NCI-H82 treated with DMSO at 0.1 percent for 48 hours (cell line): Measurements from ENCODE around the gene CDHR3.
A peak's percentile ranks its signal among the peaks of the same experiment; 100 is the strongest.

ENCODE experiments used
- DNase-seq: peaks from one replicate; lab custom pipeline; 2025; ENCODE audit not compliant: unreplicated experiment; lab: John Stamatoyannopoulos, UW

Gene CDHR3

DNA sequence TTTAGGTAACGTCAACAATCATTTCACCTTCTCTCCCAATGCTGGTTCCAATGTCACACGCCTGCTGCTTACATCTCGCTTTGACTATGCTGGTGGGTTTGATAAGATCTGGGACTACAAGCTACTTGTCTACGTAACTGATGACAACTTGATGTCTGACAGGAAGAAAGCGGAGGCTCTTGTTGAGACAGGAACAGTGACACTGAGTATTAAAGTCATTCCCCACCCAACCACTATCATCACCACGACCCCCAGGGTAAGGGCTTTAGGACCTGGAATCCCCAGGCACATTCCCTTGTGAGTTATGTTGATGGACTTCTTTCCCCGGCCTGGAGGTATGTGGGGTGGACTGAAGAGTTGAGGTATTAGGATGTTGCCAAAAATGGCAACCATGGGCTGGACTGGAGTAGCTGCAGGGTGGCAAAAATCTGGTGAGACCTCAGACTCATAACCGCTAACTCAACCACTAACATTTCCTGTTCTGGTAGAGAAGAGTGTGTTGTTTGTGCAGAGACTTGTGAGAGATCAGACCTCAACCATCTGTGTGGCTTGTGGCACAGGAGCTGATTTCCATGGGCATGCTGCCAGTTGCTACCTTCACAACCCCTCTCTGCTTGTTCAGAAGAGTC lies 59.2 kb downstream of the CDHR3 start:
- no peak for DNase-seq

DNA sequence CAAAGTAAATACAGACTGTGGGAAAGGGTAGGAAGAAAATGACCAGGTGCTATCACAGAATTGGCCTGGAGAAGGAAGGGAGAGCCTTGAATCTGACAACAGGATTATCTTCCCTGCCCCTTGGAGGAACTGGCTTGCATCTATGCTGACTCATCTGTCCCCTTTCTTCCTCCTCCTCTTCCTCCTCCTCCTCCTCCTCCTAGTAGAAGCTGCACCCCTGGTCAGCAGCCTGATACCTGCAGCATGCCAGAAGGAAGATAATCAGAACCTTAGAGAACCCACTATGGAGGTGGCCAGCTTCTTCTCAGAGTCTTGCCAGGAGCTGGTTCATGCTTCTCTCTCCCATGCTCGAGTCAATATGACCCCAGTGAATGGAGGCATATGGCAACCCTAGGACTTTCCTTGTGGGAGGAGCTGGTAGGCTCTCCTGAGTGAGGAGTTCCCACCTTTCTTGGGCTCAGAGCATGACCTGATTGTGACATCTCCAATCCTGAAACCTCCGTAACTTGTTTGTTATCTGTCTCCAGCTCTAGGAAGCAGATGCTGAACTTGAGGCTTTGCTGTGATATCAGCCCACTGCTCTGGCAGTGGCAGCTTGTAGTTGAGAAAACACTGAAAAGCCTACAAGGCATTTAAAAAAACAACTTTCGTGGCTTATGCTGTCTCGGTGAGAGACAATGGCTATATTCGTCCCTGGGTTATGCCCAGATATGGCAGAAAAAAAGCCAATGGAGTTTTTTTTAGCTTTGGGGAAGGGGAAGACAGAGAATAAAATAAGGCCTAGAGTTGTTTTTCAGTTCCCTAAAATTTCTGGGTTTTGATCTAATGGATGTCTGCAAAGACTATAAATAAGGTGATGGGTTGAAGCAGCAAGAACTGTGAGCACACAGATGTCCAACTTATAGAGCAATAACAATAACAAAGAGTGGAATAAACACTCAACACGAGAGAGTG lies 60.6 kb downstream of the CDHR3 start:
- no peak for DNase-seq

DNA sequence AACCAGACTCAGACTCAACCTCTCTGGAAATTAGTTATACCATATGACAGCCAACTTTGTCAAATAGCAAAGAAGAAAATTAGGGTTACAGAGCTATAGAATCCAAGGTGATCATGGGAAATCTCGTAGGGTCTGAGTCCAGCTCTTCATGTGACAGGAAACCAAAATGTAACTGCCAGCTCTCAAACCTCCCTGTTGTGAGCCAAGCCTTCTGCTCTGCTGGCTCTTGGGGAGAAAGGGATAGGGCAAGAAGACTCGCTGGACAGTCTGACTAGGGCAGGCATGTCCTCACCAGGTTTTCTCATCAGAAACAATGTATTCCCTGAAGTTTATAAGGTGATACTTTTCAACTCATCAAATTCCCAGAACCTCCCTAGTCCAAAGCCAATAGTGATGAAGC lies 63.0 kb downstream of the CDHR3 start:
- no peak for DNase-seq

DNA sequence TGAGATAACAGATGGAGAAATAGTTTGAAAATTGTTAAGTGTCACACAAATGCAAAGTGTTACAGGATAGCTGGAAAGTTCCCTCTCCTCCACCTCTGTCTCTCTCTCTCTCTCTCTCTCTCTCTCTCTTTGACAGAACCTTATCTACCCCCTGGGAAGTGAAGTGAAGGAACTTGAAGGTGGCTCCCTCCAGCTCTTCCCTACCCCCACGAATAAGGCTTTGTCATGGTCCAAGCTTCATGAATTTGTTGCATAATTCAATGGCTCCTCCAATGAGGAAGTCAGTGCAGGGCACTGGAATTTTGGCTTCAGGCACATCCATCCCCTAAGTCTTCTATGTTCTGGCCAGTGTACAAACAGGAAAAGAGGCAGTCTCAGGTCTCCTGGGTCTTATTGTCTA lies 66.4 kb downstream of the CDHR3 start:
- no peak for DNase-seq

- DNase-seq, result no peak
Measured at GRCh38 chr7:106029941-106030340, 66.9 kb downstream of the CDHR3 start.

DNA sequence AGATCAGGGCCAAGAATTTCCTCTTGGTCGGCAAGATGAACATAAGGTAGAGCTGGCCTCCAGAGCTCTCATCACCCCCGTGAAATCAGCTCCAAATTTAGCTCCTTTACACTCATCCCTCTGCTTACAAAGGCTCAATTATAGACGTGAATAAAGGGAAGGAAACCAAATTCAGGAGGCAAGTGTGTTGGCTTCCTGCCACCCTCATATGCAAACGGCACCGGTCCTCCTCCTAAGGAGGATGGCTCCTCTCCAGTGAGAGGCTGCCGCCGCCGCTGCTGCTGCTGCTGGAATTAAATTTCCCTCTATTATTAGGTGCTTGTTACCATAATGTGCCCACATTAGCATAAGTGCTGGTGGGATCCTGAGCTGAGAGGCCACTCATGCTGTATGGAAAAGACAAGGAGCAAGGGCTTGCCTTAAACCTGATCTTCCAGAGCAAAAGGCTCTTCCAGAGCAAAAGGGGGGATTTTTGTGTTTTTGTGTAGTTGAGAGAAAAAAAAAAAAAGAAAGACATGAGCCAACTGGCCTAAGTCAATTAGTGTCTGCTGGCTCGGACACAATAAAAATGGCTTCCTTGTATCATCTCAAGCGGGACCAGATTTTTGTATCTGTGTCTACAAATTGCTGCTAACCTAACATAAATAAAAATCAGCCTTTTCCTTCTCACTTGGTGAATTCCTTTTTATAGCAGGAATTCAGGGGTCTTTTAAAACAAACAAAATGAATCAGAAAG lies 68.4 kb downstream of the CDHR3 start:
- DNase-seq, result no peak

DNA sequence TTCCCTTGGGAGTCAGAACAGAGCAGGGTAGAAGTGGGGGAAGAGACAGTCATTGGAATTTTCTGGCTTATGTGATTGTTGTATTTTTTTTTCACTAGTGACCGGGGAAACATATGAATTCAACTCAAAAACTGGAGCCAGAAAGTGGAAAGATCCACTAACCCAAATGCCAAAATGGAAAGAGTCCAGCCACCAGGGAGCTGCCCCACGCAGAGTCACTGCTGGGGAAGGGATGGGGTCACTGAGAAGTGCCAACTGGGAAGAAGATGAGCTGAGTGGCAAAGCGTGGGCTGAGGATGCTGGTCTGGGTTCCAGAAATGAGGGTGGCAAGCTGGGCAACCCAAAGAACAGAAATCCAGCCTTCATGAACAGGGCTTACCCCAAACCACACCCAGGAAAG lies 69.2 kb downstream of the CDHR3 start:
- DNase-seq, result no peak

- DNase-seq, result no peak
Measured at GRCh38 chr7:106033735-106034134, 70.7 kb downstream of the CDHR3 start.

DNA sequence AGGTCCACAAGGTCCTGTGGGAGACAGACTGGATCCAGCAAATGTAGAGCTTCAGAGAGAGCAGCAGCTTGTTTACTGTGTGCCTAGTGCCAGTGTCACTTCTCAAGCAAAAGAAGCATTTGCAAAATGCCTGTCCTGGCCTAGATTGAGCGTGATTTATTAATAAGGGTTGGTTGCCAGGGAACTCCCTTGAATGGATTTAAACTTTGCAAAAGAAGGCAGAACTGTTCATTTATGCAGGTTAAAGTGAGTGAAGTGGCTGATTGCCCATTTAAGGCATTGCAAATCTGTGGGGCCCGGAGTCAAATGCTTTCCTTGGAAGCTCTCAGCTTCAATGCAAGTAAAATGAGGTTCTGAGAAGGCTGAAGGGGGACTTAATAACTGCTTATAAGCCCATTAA lies 71.3 kb downstream of the CDHR3 start:
- DNase-seq, result peak; percentile 56

GRCh38 chr7:106035568-106035967 lies 72.5 kb downstream of the CDHR3 start:
- no peak for DNase-seq

- DNase-seq, result no peak
Measured at GRCh38 chr7:106036004-106036403, 72.9 kb downstream of the CDHR3 start.

- no peak for DNase-seq
Measured at GRCh38 chr7:106037489-106038176, 74.6 kb downstream of the CDHR3 start.

- no peak for DNase-seq
Measured at GRCh38 chr7:106038289-106038688, 75.2 kb downstream of the CDHR3 start.

GRCh38 chr7:106038916-106039315 lies 75.9 kb downstream of the CDHR3 start:
- DNase-seq, result no peak

GRCh38 chr7:106039486-106040060 lies 76.5 kb downstream of the CDHR3 start:
- peak; percentile 80 for DNase-seq

DNA sequence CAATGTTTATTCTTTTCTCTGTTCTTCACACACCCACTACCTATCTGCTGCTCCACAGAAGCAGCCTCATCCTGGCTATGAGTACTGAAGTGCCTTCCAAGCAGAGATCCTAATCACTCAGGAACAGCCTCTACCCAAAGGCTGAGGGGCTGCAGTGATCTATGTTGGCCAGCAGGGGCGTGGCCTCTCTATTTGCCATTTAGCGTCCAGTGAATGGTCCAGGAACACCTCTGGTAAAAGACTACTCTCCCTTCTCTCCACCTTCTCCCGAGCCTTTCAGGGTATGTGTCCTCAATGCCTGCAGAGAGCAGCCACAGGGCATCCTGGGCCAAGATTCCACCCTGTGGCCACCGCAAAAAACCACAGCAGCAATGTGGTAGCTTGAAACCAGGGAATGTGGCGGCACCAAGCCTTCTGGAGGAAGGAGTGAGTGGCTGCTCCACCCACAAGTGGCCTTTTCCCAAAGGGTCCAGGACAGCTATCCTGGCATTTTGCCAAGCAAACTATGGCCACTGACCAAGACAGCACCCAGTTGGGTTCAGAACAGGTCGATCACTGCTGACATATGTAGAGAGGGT lies 78.2 kb downstream of the CDHR3 start:
- no peak for DNase-seq

DNA sequence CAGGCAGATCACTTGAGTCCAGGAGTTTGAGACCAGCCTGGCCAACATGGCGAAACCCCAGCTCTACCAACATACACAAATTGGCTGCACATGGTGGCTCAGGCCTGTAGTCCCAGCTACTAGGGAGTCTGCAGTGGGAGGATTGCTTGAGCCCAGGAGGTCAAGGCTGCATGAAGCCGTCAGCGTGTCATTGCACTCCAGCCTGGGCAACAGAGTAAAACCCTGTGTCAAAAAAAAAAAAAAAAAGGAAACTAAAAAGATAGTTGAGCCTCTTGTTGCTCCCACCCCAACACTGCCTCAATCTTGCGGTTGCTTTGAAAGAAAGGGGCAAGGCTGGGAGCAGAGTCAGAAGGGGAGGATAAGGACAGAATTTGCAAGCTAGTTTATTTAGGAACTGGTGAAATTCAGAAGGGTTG lies 79.1 kb downstream of the CDHR3 start:
- no peak for DNase-seq

DNA sequence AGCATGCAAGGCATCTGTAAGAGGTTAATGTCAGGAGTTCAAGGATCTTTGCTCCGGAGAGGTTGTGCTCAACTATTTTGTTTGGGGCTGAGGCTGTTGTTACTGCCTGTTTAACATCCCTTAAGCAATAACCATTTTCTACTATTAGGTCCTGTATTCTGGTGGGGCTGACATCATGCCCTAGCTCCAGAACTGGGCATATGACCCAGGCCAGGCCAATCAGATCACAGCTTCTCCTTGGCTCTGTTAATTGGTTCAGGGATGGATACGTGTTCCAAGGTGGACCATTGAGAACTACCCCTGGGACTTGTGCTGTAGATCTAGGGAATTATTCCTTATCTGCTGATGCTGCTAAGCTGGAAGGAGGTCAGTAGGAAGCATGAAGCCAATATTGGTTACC lies 82.1 kb downstream of the CDHR3 start:
- no peak for DNase-seq

GRCh38 chr7:106045586-106045985 lies 82.5 kb downstream of the CDHR3 start:
- DNase-seq, result no peak

DNA sequence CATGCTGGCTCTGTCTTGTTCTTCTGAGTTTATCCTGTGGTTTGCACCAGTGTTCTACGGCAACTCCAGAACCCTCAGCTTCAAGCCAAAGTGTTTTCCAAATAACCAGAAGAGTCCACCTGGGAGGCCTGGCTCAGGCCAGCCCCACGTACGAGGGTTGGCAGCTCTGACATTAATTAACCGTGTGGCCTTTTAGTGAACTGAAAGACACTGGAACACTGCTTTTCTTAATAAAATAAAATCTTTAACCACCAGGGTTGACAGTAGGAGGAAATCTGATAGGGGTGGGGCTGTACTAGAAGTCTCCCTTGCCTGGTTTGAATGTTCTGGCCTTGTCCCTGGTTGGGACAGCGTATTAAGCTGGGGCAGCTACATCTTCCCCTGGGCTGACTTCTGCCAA lies 84.1 kb downstream of the CDHR3 start:
- DNase-seq, result no peak
